Nephron progenitor cell (in vitro differentiated cells): ENCODE data around the gene PRH1.

ENCODE experiments used
- DNase-seq: peaks from one replicate; pipeline ENCODE4 v3.0.0; 2021
- H3K27ac Mint-ChIP-seq: 2 replicates; pipeline ENCODE4 v1.8.0; 2021; ENCODE audit warnings: mild to moderate bottlenecking, moderate library complexity, mixed read lengths
- H3K27me3 Mint-ChIP-seq: 2 replicates; pipeline ENCODE4 v1.8.0; 2021; ENCODE audit warnings: mild to moderate bottlenecking, low read depth, mixed read lengths; ENCODE audit not compliant: poor library complexity
- H3K36me3 Mint-ChIP-seq: 2 replicates; pipeline ENCODE4 v1.8.0; 2021; ENCODE audit warnings: low read depth, mixed read lengths
- H3K4me1 Mint-ChIP-seq: 2 replicates; pipeline ENCODE4 v1.8.0; 2021; ENCODE audit warnings: mixed read lengths
- H3K4me3 Mint-ChIP-seq: 2 replicates; pipeline ENCODE4 v1.8.0; 2021; ENCODE audit warnings: mild to moderate bottlenecking, moderate library complexity, mixed read lengths
- H3K9me3 Mint-ChIP-seq: 2 replicates; pipeline ENCODE4 v1.8.0; 2021; ENCODE audit warnings: mild to moderate bottlenecking, moderate library complexity, mixed read lengths
- CTCF ChIP-seq: fragments of 200-600 bp; sonication (generic); IDR thresholded peaks from 2 replicates; pipeline ENCODE4 v1.5.0; 2021; ENCODE audit warnings: antibody characterized with exemption

Gene PRH1

GRCh38 chr12:10884086-10884725, at the start of gene PRH1:
TSS of gene PRH1 (minus strand) at chr12:10884255. CDS start at chr12:10884217, 38 bp downstream.
- H3K36me3 Mint-ChIP-seq: peaks cover 31% of the 10 kb centered on the region
- H3K27me3 Mint-ChIP-seq: no peaks in the 10 kb centered on the region
- no peak for TF ChIP-seq CTCF
- H3K9me3 Mint-ChIP-seq: no peaks in the 10 kb centered on the region
- no peak within 1 kb of the TSS for H3K27ac Mint-ChIP-seq
- no peaks in the 10 kb centered on the region for H3K4me1 Mint-ChIP-seq
- H3K4me3 Mint-ChIP-seq: no peak within 1 kb of the TSS
- no peak for DNase-seq

- H3K36me3 Mint-ChIP-seq: peaks cover 37% of the 10 kb centered on the region
- H3K4me3 Mint-ChIP-seq: no peak within 1 kb of the TSS
- H3K4me1 Mint-ChIP-seq: no peaks in the 10 kb centered on the region
- DNase-seq: no peak
- H3K27ac Mint-ChIP-seq: no peak within 1 kb of the TSS
- no peak for TF ChIP-seq CTCF
- H3K9me3 Mint-ChIP-seq: peaks cover 13% of the 10 kb centered on the region
- H3K27me3 Mint-ChIP-seq: peaks cover 3% of the 10 kb centered on the region
These were observed 44.8 kb upstream of the PRH1 start, which contains the start of gene PRH2 for GRCh38 chr12:10928746-10929286. TSS of gene PRH2 (plus strand) at chr12:10929236. CDS start at chr12:10929274, 38 bp downstream.

- peaks cover 31% of the 10 kb centered on the region for H3K36me3 Mint-ChIP-seq
- no peak for DNase-seq
- peaks cover 13% of the 10 kb centered on the region for H3K9me3 Mint-ChIP-seq
- H3K27me3 Mint-ChIP-seq: peaks cover 6% of the 10 kb centered on the region
- no peak overlapping the region for H3K4me3 Mint-ChIP-seq
- no peak overlapping the region for H3K27ac Mint-ChIP-seq
- no peak for TF ChIP-seq CTCF
- no peaks in the 10 kb centered on the region for H3K4me1 Mint-ChIP-seq
These were observed 42.2 kb upstream of the PRH1 start for GRCh38 chr12:10926269-10926668.

- no peak overlapping the region for H3K4me3 Mint-ChIP-seq
- DNase-seq: no peak
- H3K9me3 Mint-ChIP-seq: peaks cover 7% of the 10 kb centered on the region
- no peak overlapping the region for H3K27ac Mint-ChIP-seq
- H3K4me1 Mint-ChIP-seq: no peaks in the 10 kb centered on the region
- H3K27me3 Mint-ChIP-seq: peaks cover 3% of the 10 kb centered on the region
- no peak for TF ChIP-seq CTCF
- peaks cover 21% of the 10 kb centered on the region for H3K36me3 Mint-ChIP-seq
These were observed 35.8 kb upstream of the PRH1 start for GRCh38 chr12:10919809-10920208.

- Mint-ChIP-seq H3K9me3 (peaks cover 14% of the 10 kb centered on the region), H3K4me1 (no peaks in the 10 kb centered on the region), H3K27ac (no peak overlapping the region), H3K4me3 (no peak overlapping the region), H3K36me3 (peaks cover 36% of the 10 kb centered on the region), H3K27me3 (no peaks in the 10 kb centered on the region)
- DNase-seq: no peak
- TF ChIP-seq CTCF: no peak
These were observed 26.3 kb upstream of the PRH1 start for GRCh38 chr12:10910380-10910779.

GRCh38 chr12:10909462-10909861, 25.4 kb upstream of the PRH1 start, which contains the start of gene TAS2R13:
TSS of gene TAS2R13 (minus strand) at chr12:10909562. CDS start at chr12:10909298, 264 bp downstream.
- Mint-ChIP-seq H3K27me3 (no peaks in the 10 kb centered on the region), H3K36me3 (peaks cover 46% of the 10 kb centered on the region), H3K4me3 (no peak within 1 kb of the TSS), H3K9me3 (peaks cover 23% of the 10 kb centered on the region), H3K27ac (peak within 1 kb of the TSS; percentile 11), H3K4me1 (no peaks in the 10 kb centered on the region)
- no peak for TF ChIP-seq CTCF
- DNase-seq: no peak
